HG03432 (cell line): ENCODE results near the gene SLC9A9.

ENCODE experiments used
- ATAC-seq: cut with Tn5 transposase; IDR thresholded peaks from one replicate; pipeline ENCODE4 v1.9.1; 2021; ENCODE audit warnings: mild to moderate bottlenecking, moderate library complexity; ENCODE audit not compliant: unreplicated experiment

The SLC9A9 gene

GRCh38 chr3:143573610-143574303 is 274.5 kb downstream of the SLC9A9 start:
- no peak for ATAC-seq

- no peak for ATAC-seq
Measured at GRCh38 chr3:143571548-143571947, 276.7 kb downstream of the SLC9A9 start.

- no peak for ATAC-seq
Measured at GRCh38 chr3:143567823-143568222, 280.4 kb downstream of the SLC9A9 start.

- ATAC-seq: no peak
Measured at GRCh38 chr3:143565951-143566350, 282.3 kb downstream of the SLC9A9 start.

GRCh38 chr3:143563786-143564185 is 284.5 kb downstream of the SLC9A9 start:
- ATAC-seq: no peak

GRCh38 chr3:143562789-143563188 is 285.5 kb downstream of the SLC9A9 start:
- no peak for ATAC-seq

GRCh38 chr3:143559296-143559695 is 289.0 kb downstream of the SLC9A9 start:
- ATAC-seq: no peak

GRCh38 chr3:143552851-143553250 is 295.4 kb downstream of the SLC9A9 start:
- ATAC-seq: no peak

GRCh38 chr3:143551761-143552160 is 296.5 kb downstream of the SLC9A9 start:
- no peak for ATAC-seq

- ATAC-seq: no peak
Measured at GRCh38 chr3:143548861-143549497, 299.3 kb downstream of the SLC9A9 start.

- no peak for ATAC-seq
Measured at GRCh38 chr3:143548393-143548792, 299.9 kb downstream of the SLC9A9 start.

- ATAC-seq: no peak
Measured at GRCh38 chr3:143538577-143538981, 309.7 kb downstream of the SLC9A9 start.

- no peak for ATAC-seq
Measured at GRCh38 chr3:143538061-143538460, 310.2 kb downstream of the SLC9A9 start.

- ATAC-seq: no peak
Measured at GRCh38 chr3:143536817-143537535, 311.3 kb downstream of the SLC9A9 start.

GRCh38 chr3:143535994-143536784 is 312.1 kb downstream of the SLC9A9 start:
- ATAC-seq: peak; percentile 95

GRCh38 chr3:143533391-143533790 is 314.9 kb downstream of the SLC9A9 start:
- no peak for ATAC-seq

GRCh38 chr3:143532091-143532490 is 316.2 kb downstream of the SLC9A9 start:
- ATAC-seq: no peak

- no peak for ATAC-seq
Measured at GRCh38 chr3:143531101-143531500, 317.2 kb downstream of the SLC9A9 start.

- ATAC-seq: no peak
Measured at GRCh38 chr3:143529798-143530197, 318.5 kb downstream of the SLC9A9 start.

GRCh38 chr3:143529018-143529478 is 319.2 kb downstream of the SLC9A9 start:
- peak; percentile 93 for ATAC-seq

- no peak for ATAC-seq
Measured at GRCh38 chr3:143526011-143526545, 322.2 kb downstream of the SLC9A9 start.
